Liver (tissue), 9 donors: Measurements from ENCODE around the gene BAIAP3. TPM values are rescaled to one million over a fixed set of nuclear protein-coding genes. Genes with fewer than 3 reads are reported as not detected.

Experiments
- DNase-seq: peaks from one replicate; pipeline ENCODE4 v3.0.0-alpha.2; 2017; ENCODE audit warnings: low spot score
- H3K27ac ChIP-seq, 2 donors: one replicate each; pipeline ENCODE4 v1.7.0; 2013; ENCODE audit warnings: inconsistent platforms in 2 of 2, low read length in 2 of 2, control low read depth in 1 of 2, low read depth in 1 of 2, mild to moderate bottlenecking in 1 of 2
- H3K27me3 ChIP-seq, 4 donors: one replicate each; pipeline versions ENCODE4 v1.6.1 to v1.7.0; 2013; ENCODE audit warnings: low read length in 3 of 4, inconsistent platforms in 1 of 4, mild to moderate bottlenecking in 1 of 4, moderate library complexity in 1 of 4; ENCODE audit not compliant: control insufficient read depth in 4 of 4, insufficient read depth in 4 of 4
- H3K36me3 ChIP-seq, 4 donors: one replicate each; pipeline versions ENCODE4 v1.6.1 to v1.7.0; 2013; ENCODE audit warnings: low read length in 3 of 4, mild to moderate bottlenecking in 3 of 4, low read depth in 1 of 4, moderate library complexity in 1 of 4; ENCODE audit not compliant: control insufficient read depth in 4 of 4, insufficient read depth in 3 of 4
- H3K4me1 ChIP-seq, 4 donors: one replicate each; pipeline versions ENCODE4 v1.6.1 to v1.7.0; 2013; ENCODE audit warnings: low read length in 3 of 4, mild to moderate bottlenecking in 3 of 4, moderate library complexity in 1 of 4; ENCODE audit not compliant: control insufficient read depth in 4 of 4, insufficient read depth in 4 of 4
- H3K4me3 ChIP-seq, 3 donors: one replicate each; pipeline versions ENCODE4 v1.6.1 to v1.7.0; 2013; ENCODE audit warnings: low read length in 3 of 3, control low read depth in 1 of 3, low read depth in 1 of 3, mild to moderate bottlenecking in 1 of 3
- H3K9ac ChIP-seq, 2 donors: one replicate each; pipeline ENCODE4 v1.7.0; 2013; ENCODE audit warnings: low read length in 2 of 2, mild to moderate bottlenecking in 2 of 2, moderate library complexity in 2 of 2, control low read depth in 1 of 2, low read depth in 1 of 2
- H3K9me3 ChIP-seq, 4 donors: one replicate each; pipeline versions ENCODE4 v1.6.1 to v1.7.0; 2013; ENCODE audit warnings: low read length in 3 of 4; ENCODE audit not compliant: control insufficient read depth in 4 of 4
- ATF3 ChIP-seq: IDR thresholded peaks from 2 replicates; pipeline ENCODE4 v1.6.1; 2016; ENCODE audit warnings: antibody characterized with exemption
- CTCF ChIP-seq: fragments of 150-350 bp; IDR thresholded peaks from 2 replicates; pipeline ENCODE4 v1.5.1; 2017; ENCODE audit warnings: improper control_type of control experiment, low read depth, low read length; ENCODE audit not compliant: missing input control
- EGR1 ChIP-seq, 2 donors: IDR thresholded peaks; 2 replicates each; pipeline ENCODE4 v1.6.1; 2016 to 2018; ENCODE audit warnings: antibody characterized with exemption in 2 of 2, low read depth in 2 of 2
- FOXA2 ChIP-seq: IDR thresholded peaks from 2 replicates; pipeline ENCODE4 v1.6.1; 2016; ENCODE audit warnings: antibody characterized with exemption
- GABPA ChIP-seq, 2 donors: IDR thresholded peaks in 1 of 2; conservative IDR thresholded peaks in 1 of 2; 2 replicates each; pipeline ENCODE4 v1.6.1; 2016; ENCODE audit warnings: antibody characterized with exemption in 2 of 2, mild to moderate bottlenecking in 1 of 2, moderate library complexity in 1 of 2
- HNF4A ChIP-seq, 2 donors: conservative IDR thresholded peaks; 2 replicates each; pipeline ENCODE4 v1.6.1; 2016; ENCODE audit warnings: antibody characterized with exemption in 2 of 2, mild to moderate bottlenecking in 2 of 2
- HNF4G ChIP-seq: IDR thresholded peaks from 2 replicates; pipeline ENCODE4 v1.6.1; 2016; ENCODE audit warnings: antibody characterized with exemption
- NR2F2 ChIP-seq: IDR thresholded peaks from 2 replicates; pipeline ENCODE4 v1.6.1; 2016; ENCODE audit warnings: antibody characterized with exemption
- RAD21 ChIP-seq, 2 donors: IDR thresholded peaks; 2 replicates each; pipeline ENCODE4 v1.6.1; 2016; ENCODE audit warnings: antibody characterized with exemption in 2 of 2, mild to moderate bottlenecking in 2 of 2
- RXRA ChIP-seq, 2 donors: IDR thresholded peaks; 2 replicates each; pipeline ENCODE4 v1.6.1; 2017 to 2018; ENCODE audit warnings: antibody characterized with exemption in 2 of 2, mild to moderate bottlenecking in 1 of 2
- SP1 ChIP-seq: IDR thresholded peaks from 2 replicates; pipeline ENCODE4 v1.6.1; 2018; ENCODE audit warnings: antibody characterized with exemption, mild to moderate bottlenecking
- TAF1 ChIP-seq: conservative IDR thresholded peaks from 2 replicates; pipeline ENCODE4 v1.6.1; 2016; ENCODE audit warnings: antibody characterized with exemption, mild to moderate bottlenecking
- ZBTB33 ChIP-seq: IDR thresholded peaks from 2 replicates; pipeline ENCODE4 v1.6.1; 2016; ENCODE audit warnings: antibody characterized with exemption
- WGBS: extraction: QIAGEN DNeasy Blood & Tissue Kit; methylation state at CpG from one replicate; pipeline ENCODE4 v1.1.7; 2013; 5-methylcytosine and 5-hydroxymethylcytosine counted together
- polyA plus RNA-seq, 2 donors: library from polyadenylated mRNA; stranded (reverse) in 1 of 2; unstranded in 1 of 2; fragments of 200-250 nt in 1 of 2; fragments of >200 nt in 1 of 2; fragmentation: Nextera tagmentation in 1 of 2; extraction: Ambion mirVana in 1 of 2; gene quantifications; one replicate each; pipeline versions ENCODE4 v1.2.1 to v1.2.3, GENCODE V29; 2013 to 2015
- total RNA-seq, 2 donors: library from RNA; depleted of rRNA; stranded (reverse); fragments of >200 nt; gene quantifications; one replicate each; pipeline ENCODE4 v1.2.3, GENCODE V29; 2014
- TF ChIP-seq, protein P1 (sequence below): IDR thresholded peaks from 2 replicates; pipeline ENCODE4 v1.6.1; 2016; ENCODE audit warnings: antibody characterized with exemption, mild to moderate bottlenecking
- TF ChIP-seq, protein P2 (sequence below): IDR thresholded peaks from 2 replicates; pipeline ENCODE4 v1.6.1; 2016; ENCODE audit warnings: antibody characterized with exemption
- donor health status: healthy.
- donor health status: healthy.
- donor health status: healthy.
- donor health status: healthy.
- donor health status: healthy.

The BAIAP3 gene
- total and polyA plus RNA-seq, 4 donors = 1.6 to 3.8 (median 2.6) TPM

GRCh38 chr16:1322407-1322806 is 11.0 kb upstream of the BAIAP3 start (continued):
- TF ChIP-seq, protein P1, sequence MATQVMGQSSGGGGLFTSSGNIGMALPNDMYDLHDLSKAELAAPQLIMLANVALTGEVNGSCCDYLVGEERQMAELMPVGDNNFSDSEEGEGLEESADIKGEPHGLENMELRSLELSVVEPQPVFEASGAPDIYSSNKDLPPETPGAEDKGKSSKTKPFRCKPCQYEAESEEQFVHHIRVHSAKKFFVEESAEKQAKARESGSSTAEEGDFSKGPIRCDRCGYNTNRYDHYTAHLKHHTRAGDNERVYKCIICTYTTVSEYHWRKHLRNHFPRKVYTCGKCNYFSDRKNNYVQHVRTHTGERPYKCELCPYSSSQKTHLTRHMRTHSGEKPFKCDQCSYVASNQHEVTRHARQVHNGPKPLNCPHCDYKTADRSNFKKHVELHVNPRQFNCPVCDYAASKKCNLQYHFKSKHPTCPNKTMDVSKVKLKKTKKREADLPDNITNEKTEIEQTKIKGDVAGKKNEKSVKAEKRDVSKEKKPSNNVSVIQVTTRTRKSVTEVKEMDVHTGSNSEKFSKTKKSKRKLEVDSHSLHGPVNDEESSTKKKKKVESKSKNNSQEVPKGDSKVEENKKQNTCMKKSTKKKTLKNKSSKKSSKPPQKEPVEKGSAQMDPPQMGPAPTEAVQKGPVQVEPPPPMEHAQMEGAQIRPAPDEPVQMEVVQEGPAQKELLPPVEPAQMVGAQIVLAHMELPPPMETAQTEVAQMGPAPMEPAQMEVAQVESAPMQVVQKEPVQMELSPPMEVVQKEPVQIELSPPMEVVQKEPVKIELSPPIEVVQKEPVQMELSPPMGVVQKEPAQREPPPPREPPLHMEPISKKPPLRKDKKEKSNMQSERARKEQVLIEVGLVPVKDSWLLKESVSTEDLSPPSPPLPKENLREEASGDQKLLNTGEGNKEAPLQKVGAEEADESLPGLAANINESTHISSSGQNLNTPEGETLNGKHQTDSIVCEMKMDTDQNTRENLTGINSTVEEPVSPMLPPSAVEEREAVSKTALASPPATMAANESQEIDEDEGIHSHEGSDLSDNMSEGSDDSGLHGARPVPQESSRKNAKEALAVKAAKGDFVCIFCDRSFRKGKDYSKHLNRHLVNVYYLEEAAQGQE = no peak

DNA sequence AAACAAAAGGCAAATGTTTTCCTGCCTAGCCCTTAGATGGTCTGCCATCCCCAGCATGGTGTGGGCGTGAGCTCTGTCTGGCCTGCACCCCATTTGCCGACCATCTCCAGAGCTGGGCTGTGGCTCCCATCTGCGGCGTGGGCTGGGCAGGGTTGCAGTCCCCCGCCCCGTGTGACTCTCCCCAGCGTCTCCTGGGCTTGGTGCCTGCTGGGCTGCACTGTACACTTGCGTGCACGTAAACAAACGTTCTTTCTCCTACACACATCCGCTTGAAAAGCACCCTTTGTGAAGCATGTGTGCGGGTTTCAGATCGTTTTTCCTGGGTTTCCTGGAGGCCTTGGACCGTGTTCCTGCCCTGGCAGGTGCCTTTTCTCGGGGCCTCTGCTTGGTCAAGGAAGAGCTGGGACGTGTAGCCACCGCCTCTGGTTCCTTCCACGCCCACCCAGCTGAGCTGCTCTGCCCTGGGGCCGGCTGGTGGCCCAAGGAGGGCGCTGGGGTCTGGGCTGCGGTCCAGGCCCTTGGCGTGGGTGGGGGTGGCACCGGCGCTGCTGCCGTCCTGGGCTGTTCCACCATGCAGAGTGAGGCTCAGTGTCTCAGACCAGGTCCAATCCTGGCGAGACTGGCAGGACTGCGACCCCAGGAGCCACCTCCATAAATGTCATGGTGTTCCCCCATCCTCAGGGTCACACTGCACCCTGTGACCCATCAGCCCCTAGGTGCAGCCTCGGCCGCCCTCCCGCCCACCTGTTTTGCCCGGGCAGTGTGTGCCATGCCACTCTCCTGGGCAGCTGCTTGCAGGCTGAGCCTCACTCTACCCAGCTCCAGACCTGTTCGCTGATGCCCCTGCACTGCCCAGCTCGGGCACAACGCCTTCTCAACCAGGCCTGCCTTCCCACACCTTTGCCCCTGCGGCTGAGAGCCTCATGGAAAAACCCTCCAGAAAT is 9.9 kb upstream of the BAIAP3 start:
- Histone ChIP-seq H3K9ac (no peak overlapping the region), H3K4me3 (no peak overlapping the region), H3K9me3 (no peaks in the 10 kb centered on the region), H3K27me3 (no peaks in the 10 kb centered on the region), H3K36me3 (peaks cover 16 to 58% (median 26%) of the 10 kb centered on the region in 4 donors), H3K27ac (no peak overlapping the region), H3K4me1 (no peaks in the 10 kb centered on the region)
- TF ChIP-seq ATF3 (no peak), RXRA (IDR thresholded peaks at IDR 0.05) (no peak), FOXA2 (no peak)
- TF ChIP-seq, protein P2, sequence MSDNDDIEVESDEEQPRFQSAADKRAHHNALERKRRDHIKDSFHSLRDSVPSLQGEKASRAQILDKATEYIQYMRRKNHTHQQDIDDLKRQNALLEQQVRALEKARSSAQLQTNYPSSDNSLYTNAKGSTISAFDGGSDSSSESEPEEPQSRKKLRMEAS = no peak
- no peak for DNase-seq
- WGBS = 93% methylated on average over 35 of the region's 35 CpGs

DNA sequence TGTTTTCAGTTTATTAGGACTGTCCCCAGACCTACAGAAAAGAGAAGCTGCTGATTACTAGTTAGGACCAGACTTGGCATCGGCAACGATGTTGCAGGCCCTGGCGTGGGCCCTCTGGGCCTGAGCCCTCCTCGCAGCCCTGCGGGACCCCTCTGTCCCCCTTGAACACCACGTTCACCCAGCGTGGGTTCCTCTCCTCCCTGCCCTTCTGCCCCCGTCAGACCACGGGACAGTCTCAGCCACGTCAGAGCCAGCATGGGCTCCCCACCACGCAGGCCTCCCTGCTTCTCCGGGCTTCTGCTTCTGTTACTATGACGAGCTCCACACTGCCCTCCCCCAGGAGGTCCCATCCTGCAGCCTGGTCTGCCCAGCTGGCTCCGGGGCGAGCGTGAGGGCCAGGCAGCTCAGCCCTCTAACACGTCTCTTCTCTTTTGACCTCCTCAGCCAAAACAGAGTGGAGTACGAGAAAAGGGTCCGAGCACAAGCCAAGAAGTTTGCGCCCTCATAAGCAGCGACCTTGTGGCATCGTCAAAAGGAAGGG is 9.1 kb upstream of the BAIAP3 start:
- Histone ChIP-seq H3K36me3 (peaks cover 14 to 50% (median 22%) of the 10 kb centered on the region in 4 donors), H3K4me3 (no peak overlapping the region), H3K4me1 (no peaks in the 10 kb centered on the region), H3K9ac (no peak overlapping the region), H3K27me3 (no peaks in the 10 kb centered on the region), H3K9me3 (no peaks in the 10 kb centered on the region), H3K27ac (no peak overlapping the region)
- TF ChIP-seq SP1 (no peak), CTCF (no peak), FOXA2 (no peak), ZBTB33 (no peak), HNF4A (conservative IDR thresholded peaks at IDR 0.05) (no peak), TAF1 (no peak), EGR1 (IDR thresholded peaks at IDR 0.05; ENCODE audit: low read depth in 2 of 2) (no peak), GABPA (IDR thresholded peaks at IDR 0.05 in 1 of 2, conservative IDR thresholded peaks at IDR 0.05 in 1 of 2) (no peak), RAD21 (IDR thresholded peaks at IDR 0.05) (no peak), NR2F2 (no peak), ATF3 (no peak), HNF4G (no peak)
- TF ChIP-seq, protein P2 = no peak
- DNase-seq = no peak
- 91% methylated on average over 22 of the region's 22 CpGs for WGBS
